Measurements from ENCODE around the gene FAM163B. TPM values are rescaled to one million over a fixed set of nuclear protein-coding genes. Genes with fewer than 3 reads are reported as not detected.

The FAM163B gene
- total RNA-seq, 1 experiment from 2014 or later, result not detected

DNA sequence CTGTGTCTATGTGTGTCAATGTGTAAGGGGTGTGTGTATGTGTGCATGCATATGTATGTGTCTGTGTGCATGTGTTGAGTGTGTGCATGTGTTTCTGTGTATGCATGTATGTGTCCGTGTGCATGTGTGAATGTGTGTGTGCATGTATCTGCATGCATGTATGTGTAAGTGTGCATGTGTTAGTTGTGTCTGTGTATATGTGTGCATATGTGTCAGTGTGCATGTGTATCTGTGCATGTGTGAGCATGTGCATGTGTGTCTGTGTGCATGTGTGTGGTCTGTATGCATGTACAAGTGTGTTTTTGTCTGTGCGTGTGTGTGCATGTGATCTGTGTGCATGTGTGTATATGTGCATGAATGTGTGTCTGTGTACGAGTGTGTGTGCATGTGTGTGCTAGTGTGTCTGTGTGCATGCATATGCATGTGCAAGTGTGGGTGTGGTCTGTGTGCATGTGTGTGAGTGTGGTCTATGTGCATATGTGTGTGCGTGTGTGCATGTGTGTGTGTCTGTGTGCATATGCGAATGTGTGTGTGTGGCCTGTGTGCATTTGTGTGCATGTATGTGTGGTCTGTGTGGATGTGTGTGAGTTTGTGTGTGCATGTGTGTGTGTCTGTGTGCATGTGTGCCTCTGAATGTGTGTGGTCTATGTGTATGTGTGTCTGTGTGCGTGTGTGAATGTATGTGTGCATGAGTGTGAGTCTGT, 9.6 kb downstream of the FAM163B start:
- DNase-seq (ENCODE audit: low spot score), result no peak

DNA sequence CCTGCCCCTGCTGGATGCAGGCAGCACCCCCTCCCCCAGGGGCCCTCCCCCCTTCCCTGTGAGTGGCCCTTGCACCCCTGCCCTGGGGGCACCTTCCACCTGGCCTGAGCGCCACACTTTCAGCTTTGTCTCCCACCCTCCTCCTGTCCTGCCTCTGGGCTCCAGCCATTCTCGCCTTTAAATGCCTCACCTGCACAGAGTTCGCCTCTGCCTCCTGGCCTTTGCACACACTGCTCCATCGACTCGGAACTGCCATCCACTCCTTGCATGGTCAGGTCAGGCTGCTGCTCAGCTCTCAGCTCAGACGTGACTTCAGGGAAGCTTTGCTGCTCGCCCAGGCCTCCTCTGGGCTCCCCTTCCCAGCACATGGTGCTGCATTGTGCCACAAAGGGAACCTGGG, 10.2 kb downstream of the FAM163B start:
- no peak for DNase-seq (ENCODE audit: low spot score)

DNA sequence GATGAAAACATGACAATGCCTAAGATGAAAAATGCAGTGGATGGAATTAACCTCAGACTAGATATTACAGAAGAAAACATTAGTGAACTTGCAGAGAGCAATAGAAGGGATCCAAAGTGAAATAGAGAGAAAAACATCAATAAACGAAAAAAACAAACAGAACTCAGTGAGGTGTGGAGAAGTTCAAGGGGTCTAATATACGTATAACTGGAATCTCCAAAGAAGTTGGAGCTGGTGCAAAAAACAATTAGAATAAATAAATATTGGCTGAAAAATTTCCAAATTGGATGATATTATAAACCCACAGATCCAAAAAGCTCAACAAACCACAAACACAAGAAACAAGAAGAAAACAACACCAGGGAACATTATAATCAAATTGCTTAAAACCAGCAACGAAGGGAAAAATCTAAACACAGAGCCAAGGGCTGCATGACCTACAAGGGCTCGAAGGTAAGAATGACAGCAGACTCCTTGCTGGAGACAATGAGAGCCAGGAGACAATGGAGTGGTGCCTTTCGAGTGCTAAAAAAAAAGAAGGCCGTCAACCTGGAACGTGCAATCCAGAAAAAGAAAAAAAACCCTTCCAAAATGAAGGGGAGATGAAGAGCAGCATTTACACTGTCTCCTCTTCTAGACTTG, 11.8 kb downstream of the FAM163B start:
- no peak for DNase-seq (ENCODE audit: low spot score)

DNA sequence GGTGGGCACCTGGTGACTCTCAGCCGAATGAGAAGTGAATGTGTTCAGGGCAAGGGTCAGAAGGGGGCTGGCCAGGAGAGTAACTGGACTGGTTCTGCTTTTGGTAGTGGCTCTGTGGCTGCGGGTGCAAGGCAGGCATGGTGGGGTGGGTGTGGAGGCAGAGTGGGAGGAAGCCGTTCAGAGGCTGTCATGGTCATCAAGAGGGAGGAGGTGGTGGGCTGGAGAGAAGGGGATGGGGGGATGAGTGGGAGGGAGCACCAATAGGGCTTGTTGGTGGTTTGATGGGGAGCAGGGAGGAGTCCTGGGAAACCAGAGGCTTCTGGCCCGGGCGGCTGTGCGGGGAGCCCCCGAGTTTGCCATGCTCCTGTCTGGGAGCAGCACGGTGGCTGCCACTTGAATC, 13.3 kb downstream of the FAM163B start:
- DNase-seq (ENCODE audit: low spot score), result no peak

DNA sequence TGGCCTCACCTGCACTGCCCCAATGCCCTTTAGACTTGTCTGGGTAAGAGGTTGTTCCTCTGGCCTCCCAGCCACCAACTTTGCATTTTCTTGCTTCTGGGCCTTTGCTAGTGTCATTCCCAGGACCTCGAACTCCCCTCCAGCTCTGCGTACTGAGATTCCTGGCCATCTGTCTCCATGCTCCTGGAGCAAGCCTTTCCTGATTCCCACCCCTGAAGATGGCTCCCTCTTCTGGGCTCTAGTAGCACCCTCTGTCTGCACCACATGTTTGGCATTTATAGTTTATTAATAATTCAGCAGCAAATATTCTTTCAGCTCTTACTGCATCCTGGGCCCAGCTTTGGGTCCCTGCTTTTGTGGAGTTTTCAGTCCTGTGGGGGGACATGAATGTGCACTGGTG, 14.9 kb downstream of the FAM163B start:
- DNase-seq (ENCODE audit: low spot score), result no peak

DNA sequence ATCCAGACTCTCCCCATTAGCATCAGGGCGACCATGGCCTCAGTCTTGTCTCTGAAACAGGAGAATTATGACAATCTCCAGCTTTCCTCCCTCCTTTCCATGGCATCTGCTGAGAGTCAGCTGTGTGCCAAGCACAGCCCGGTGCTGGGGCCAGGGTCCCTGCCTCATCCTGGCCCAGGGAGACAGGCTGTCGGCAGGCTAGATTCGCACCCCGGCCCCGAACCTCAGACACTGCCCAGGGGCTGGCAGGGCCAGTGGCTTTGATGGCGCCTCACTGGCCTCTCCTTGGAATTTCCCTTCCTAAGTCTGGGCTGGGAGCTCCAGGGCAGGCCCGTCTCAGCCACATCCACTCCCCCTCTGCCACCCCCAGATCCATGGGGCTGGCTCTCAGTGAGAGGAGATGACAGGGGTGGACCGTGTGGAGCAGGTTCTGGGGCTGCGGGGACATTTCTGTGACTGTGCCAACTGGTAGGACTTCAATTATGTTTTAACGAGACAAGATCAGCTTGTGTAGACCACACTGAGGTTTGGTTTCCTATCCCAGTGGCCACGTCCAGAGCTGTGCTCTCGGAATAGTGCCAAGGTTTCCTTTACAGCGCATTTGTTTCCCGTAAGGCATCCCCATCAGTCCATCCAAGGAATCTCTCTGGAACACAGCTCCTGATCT, 15.5 kb downstream of the FAM163B start:
- no peak for DNase-seq (ENCODE audit: low spot score)

DNA sequence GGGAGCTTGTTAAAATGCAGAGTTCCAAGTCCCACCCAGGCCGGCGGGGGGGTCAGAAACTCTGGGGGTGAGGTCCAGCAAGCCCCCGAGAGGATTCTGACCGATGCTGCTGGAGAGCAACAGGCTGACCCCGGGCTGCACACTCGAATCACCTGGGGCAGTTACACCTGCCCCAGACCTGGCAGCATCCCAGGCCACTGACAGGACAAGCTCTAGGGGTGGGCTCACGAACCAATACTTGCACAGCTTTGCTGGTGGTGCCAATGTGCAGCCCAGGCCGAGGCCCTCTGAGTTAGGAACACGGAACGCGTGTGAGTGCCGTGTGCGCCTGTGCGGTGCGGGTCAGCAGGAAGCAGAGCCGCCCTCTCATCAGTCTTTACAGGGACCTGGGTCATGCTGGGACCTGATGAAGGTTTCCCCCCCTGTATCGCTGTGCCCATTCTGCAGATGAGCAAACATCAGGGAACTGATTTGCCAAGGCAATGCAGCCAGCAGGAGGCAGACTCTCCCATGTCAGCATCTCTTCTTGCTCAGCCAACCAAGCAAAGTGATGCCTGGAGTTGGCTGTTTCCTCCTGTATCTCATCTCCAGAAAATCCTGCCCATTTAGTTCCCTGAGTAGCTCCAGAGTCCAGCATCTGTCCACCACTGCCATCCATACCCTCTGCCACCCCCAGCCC, 16.3 kb downstream of the FAM163B start:
- DNase-seq (ENCODE audit: low spot score), result no peak

DNA sequence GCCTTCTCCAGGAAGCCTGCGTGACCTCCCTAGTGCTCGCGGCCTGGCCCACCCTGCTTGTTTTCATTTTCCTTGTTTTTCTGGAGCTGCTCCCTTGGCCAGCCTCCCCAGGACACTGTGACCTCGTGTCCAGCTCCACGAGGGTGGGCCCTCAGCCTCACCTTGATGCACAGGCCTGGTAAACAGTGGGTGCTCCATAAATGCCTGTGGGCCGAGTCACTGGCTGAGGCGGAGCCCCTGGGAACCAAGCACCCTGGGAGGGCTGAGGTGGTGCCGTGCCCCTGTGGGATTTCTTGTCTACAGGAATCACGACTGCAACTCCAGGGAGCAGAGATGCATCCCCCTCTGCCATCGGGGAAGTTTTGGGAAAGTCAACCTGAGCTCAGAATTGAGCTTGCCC, 17.2 kb downstream of the FAM163B start:
- no peak for DNase-seq (ENCODE audit: low spot score)

DNA sequence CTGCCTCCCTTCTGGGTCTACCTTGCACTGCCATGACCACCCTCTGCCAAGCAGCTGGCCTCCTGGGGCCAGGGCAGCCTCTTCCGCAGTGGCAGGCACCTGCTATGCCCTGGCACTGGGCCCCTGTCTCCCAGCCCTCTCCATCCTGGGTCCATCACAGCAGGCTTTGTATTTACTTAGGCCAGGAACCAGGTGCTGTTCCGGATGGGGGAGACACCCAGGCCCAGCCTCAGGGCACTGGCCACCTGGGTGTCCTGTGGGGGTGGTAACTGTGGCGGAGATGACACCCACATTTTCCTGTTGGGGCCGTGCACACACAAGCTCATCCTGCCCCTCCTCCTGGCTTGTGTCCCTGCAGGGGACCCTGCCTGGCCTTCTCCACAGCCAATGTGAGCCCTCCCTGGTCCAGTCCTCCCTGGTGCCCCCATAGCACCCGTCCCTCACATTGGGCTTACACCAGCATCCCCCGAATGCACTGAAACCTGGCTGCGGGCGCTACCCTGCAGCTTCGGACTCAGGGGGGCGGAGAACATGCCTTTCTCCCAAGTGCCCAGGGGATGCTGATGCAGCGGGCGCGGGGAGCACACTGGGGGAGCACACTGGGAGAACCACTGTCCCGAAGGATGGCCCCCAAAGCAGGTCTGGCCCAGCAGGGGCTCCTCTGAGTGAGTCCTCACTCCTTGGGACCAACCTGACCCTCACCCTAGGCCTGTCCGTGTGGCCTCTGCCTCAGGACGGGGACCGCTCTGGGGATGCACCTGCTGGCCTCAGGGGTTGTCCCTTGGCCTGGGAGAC, 17.9 kb downstream of the FAM163B start:
- no peak for DNase-seq (ENCODE audit: low spot score)

DNA sequence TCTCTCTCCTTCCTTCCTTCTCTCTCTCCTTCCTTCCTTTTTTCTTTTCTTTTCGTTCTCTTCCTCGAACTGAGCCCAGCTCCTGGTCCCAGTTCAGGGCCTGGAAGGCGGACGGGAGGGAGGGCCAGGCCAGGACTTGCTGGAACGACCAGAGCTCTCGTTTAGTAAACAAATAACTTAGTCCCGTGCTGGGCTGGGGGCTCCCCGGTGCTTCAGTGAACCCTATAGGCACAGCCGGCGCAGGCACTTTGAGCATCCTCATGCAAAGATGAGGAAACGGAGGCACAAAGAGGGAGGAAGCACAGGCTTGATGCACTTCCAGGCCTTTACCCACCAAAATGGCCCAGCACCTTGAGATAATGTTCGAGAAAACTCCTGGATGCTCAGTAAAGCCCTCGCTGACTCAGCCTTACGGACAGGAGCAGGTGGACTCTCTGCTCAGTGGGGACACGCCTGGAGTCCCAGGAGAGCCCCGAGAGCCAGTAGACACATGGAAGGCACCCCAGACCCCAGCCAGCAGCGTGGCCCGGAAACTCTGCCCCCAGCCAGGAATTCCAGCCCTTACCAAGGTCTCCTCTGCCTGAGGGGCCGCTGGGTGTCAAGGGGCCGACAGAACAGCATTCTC, 18.8 kb downstream of the FAM163B start:
- DNase-seq (ENCODE audit: low spot score), result no peak

DNA sequence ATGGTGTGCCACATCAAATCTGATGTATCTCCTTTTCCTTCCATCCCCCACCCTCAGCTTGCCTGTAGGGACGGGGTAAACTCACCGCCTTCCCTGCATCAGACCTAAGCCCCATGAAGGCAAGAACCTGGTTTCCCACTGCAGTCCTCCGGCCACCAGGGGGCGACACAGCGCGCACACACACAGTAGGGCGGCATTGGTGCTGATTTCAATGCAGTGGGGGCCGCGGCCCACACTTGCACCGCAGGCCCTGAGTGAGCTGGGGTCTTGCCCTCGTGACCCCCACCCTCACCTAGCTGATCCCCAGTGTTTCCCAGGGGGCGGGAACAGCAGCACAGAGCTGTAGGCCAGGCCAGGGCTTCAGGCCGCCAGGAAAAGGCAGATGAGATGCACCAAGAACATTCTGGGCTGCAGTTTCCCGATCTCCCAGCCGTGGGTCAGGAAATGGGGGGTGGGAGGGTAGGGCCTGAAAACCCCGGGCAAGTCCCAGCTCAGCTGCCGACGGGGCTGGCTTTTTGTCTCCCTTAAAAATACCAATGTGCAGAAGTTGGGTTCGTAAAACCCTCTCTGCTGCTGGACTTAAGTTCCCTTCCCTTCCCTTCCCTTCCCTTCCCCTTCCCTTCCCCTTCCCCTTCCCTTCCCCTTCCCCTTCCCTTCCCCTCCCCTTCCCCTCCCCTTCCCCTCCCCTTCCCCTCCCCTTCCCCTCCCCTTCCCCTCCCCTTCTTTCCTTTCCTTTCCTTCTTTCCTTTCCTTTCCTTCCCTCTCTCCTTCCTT, 19.5 kb downstream of the FAM163B start:
- DNase-seq (ENCODE audit: low spot score), result no peak

DNA sequence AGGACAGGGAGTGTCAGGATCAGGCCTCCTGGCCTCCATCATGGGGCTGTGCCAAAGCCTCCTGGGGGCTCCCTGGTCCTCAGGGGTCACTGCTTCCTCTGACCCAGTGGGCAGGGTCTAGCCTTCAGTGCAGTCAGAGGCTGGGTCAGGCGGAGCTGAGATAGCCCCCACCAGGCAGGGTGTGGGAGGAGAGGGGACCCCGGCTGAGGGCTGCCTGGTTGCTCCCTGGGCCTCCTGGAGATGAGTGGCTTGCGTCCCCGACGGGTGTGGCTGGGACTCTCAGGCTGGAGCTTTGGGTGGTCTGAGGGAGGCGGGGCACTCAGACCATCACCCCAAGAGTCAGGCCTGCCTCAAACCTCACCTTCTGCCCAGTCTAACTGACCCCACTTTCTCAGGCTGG, 21.7 kb downstream of the FAM163B start:
- no peak for DNase-seq (ENCODE audit: low spot score)

DNA sequence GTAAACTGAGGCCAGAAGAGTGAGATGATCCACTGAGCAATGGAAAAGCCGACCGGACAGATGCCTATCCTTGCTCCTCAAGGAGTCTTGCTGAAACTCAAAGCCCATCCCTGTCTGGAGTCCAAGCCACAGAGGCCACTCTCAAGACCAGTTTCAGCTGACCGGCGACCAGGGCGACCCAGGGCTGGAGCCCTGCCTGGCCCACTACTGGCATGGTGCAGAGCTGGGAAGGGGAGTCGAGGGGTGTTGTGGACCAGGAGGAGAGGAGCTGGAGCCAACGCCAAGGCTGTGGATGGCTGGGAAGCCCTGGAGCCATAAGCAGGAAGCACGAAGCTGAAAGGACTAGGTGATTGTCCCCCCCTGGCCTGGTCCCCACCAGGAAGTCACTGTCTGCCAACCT, 22.1 kb downstream of the FAM163B start:
- no peak for DNase-seq (ENCODE audit: low spot score)

DNA sequence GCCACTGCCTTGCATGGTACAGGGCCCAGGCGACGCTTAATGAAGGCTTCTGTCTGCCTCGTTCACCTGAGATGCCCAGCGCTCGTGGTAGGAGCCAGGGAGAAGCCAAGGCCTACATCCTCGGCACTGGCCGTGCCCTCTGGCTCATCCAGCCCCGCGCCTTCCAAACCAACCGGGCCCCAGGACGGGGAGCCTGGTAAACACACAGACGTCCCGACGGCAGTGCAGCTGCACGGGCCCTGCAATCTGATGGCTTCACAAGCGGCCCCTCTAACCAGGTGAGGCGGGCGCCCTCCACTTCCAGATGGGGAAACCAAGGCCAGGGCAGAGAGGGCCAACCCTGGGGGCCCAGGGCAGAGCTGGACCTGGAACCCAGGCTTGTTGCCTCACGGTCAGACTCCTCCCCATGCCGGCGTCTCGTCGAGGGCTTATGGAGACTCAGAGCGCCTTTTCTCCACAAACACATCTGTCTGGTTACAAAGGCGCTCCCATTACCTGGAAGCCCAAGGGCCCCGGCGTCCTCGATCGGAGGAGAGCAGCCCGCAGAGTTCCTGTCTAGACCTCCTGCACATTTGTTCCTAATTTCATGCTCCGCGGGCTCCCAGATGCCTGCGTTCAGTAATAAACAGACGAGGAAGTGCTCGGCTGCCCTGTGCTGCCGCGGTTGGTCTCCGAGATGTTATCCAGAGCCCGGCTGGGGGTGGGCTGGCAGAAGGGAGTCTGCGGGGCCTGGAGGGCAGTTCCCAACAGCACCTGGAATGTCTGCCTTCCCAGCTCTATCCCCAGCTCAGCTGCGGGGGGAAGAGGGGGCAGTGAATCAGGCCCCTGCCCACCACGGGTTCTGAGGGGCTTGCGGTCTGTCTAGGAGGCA, 23.5 kb downstream of the FAM163B start:
- DNase-seq (ENCODE audit: low spot score), result no peak

DNA sequence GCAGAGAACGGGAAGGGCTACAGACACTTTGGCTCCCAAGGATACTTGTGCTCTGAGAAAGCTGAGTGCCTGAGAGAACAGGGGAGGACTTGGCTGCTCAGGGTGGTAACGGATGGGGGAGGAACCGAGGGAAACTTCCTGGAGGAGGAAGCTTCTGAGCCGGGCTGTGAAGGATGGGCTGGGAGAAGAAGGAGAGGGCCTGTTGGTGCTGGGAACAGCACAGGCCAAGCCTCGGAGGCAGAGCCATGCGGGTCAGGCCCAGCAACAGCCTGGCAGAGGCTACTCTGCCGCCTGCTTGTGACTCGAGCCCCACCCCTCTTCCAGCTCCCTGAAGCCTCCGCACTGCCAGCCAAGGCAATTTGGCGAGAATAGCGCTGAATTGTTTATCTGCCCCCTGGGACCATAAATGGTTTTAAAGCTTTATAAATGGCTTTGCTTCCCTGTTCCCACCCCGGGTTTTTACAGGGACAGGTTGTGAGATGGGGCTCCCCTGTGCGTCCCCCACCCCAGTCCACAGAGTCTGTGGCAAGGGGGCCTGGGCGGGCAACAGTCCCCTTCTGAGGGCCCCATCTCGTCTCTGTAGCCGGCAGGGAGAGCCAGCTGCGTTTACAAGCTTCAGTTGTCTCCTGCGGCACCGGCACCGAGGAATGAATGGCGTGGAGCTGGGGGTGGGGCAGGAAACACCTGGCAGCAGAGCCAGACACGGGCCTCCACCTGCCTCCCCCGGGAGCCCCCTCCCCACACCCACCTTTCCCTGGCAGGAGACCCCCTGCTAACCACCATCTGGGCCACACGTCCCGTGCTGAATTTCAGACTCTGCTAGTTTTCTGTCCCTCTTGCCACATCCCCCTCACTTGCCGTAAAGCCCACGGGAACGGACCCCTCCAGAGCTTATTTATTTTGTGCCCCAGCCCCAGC, 24.4 kb downstream of the FAM163B start:
- DNase-seq (ENCODE audit: low spot score), result no peak

DNA sequence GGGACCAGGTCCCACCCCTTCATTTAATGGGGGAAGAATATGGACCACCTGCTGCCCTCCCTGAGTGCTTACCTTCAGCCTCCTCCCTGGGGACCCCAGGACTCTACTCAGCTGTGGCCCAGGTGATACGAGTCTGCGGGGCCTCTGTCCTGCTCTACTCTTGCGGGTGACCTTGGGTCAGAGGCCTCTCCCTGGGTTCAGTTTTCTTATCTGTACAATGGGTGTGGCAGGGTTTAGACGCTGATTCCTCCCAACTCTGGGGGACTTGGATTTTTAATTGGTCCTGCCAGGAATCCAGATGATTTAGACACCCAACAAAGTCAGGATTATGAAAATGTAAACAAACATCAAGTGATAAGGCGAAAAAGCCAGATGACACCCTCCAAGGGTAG, 25.0 kb downstream of the FAM163B start:
- no peak for DNase-seq (ENCODE audit: low spot score)

DNA sequence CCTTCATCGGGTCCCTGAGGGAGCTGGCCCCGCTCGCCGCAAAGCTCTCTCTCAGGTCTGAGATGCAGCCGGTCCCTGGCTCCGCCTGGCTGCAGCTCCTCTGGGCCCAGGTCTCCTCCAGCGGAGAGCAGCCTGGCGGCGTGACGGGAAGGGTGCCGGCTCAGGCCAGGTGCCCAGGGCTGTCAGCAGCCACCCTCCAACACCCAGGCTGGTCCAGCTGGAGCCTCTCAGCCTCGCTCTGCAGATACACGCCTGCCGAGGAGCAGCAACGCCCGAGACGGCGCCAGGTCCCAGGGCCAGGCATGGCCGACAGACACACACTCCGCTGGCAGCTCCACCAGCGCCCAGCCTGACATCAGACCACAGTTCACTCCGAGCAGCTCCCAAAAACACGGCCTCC, 25.6 kb downstream of the FAM163B start:
- DNase-seq (ENCODE audit: low spot score), result no peak

DNA sequence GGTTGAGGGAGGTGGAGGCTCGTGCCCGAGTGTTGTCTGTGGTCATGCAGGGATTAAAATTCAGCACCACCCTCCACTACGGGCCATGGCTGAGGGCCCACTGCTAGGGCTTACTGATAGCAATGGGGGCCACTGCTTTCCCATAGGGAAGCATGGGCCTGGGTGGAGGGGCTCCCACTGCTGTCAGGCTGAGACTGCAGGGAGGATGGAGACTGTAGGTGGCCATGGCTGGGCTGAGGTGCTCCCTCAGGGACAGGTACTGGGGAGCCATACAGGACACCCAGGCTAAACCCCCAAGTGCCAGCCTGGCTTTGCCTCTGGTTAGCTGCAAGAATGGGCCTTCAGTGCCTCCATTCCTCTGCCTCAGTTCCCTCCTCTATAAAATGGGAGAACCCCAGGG, 26.1 kb downstream of the FAM163B start:
- no peak for DNase-seq (ENCODE audit: low spot score)
